Activated T-cell treated with anti-CD3 and anti-CD28 coated beads, Interleukin-2, amount 50 U/mL, for 4 hours (primary cell): ENCODE measurements around the gene GREB1L. TPM values are rescaled to one million over a fixed set of nuclear protein-coding genes. Genes with fewer than 3 reads are reported as not detected.

Experiments used
- ATAC-seq, 2 donors: fragments of 200-7000 bp; cut with Tn5 transposase; one replicate each; pipeline ENCODE4 v1.10.0; 2021
- DNase-seq: peaks from one replicate; pipeline ENCODE4 v3.0.0-alpha.2; 2020
- H3K27me3 Mint-ChIP-seq: one replicate; pipeline ENCODE4 v1.8.0; 2021; ENCODE audit warnings: low read depth, mixed read lengths
- H3K36me3 Mint-ChIP-seq: one replicate; pipeline ENCODE4 v1.8.0; 2022; ENCODE audit warnings: mixed read lengths; ENCODE audit not compliant: insufficient read depth
- H3K4me1 Mint-ChIP-seq: one replicate; pipeline ENCODE4 v1.8.0; 2021; ENCODE audit warnings: low read depth, mixed read lengths
- H3K4me3 Mint-ChIP-seq: one replicate; pipeline ENCODE4 v1.8.0; 2021; ENCODE audit warnings: mild to moderate bottlenecking, moderate library complexity, mixed read lengths
- H3K9me3 Mint-ChIP-seq: one replicate; pipeline ENCODE4 v1.8.0; 2021; ENCODE audit warnings: mixed read lengths
- total RNA-seq, 3 donors: library from RNA; stranded (reverse); gene quantifications; one replicate each; pipeline ENCODE4 v1.2.1, GENCODE V29; 2021

Gene GREB1L
- total RNA-seq, 3 donors from 2014 or later = 0.03 TPM; not detected in 2

DNA sequence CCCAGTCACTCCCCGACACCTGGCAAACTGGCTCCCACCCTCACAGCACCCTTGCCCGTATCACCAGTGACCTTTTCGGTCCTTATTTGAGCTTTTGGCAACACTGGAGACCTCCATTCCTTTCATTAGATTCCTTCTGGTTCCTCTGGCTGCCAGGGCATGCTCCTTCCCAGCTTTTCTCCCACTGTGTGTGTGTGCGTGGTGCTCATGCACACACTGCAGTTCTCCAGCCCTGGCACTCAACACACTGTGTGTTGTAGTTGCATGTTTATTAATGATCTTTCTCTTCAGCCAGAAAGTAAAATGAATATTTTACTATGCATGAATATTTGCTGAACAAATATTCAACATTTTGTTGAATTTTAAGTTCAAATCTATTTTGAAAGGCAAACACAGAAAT lies 219.4 kb downstream of the GREB1L start:
- no peaks in the 10 kb centered on the region for H3K4me1 Mint-ChIP-seq

DNA sequence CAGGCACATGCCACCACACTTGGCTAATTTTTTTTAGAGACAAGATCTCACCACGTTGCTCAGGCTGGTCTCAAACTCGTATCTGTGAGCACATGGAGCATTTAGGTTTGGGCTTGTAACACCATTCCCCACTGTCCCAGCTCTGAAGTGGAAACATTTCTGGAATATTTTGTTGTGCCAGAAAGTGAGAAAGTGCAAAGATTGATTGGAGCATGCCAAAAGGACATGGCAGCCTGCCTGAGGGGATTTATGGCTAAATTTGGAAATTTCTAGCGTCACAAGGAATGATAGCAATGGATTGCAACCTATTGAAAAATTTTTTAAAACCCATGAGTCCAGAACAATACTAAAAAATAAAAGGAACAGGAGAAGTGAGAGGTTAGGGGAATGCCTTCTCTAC lies 221.7 kb downstream of the GREB1L start:
- H3K36me3 Mint-ChIP-seq = no peaks in the 10 kb centered on the region
- no peak for ATAC-seq
- peaks cover 28% of the 10 kb centered on the region for H3K27me3 Mint-ChIP-seq
- H3K4me3 Mint-ChIP-seq = no peak overlapping the region
- H3K9me3 Mint-ChIP-seq = no peaks in the 10 kb centered on the region
- no peaks in the 10 kb centered on the region for H3K4me1 Mint-ChIP-seq
- no peak for DNase-seq

More for the DNA sequence above, 219.4 kb downstream of the GREB1L start:
- Mint-ChIP-seq H3K4me3 (no peak overlapping the region), H3K27me3 (peaks cover 27% of the 10 kb centered on the region), H3K9me3 (no peaks in the 10 kb centered on the region), H3K36me3 (no peaks in the 10 kb centered on the region)
- DNase-seq = no peak
- no peak for ATAC-seq

DNA sequence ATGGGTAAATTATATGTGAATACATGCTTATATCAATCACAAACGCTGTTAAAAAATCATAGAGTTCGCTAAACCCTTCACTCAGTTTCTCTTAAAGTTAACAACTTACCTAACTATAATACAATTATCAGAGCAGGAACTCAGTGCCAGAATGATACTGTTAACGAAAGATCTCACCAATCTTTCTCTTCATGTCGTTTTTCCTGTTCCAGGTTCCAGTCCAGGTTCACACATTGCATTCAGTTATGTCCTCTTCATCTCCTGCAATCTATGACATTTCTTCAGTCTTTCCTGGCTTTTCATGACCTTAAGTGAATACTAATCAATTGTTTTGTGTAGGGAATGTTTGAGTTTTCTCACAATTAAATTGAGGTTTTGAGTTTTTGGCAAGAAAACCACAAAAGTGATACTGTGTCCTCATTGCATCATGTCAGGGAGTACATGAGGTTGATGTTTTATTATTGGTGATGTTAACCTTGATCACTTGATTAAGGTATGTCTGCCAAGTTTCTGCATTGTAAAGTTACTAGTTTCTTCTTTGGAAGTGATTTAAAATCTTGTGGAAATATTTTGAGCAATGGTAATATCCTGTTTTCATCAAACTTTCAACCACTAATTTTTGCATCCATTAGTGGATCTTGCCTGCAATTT lies 226.6 kb downstream of the GREB1L start:
- H3K27me3 Mint-ChIP-seq = peaks cover 14% of the 10 kb centered on the region
- DNase-seq (no peak), ATAC-seq (no peak)
- no peak overlapping the region for H3K4me3 Mint-ChIP-seq
- no peaks in the 10 kb centered on the region for H3K36me3 Mint-ChIP-seq
- H3K4me1 Mint-ChIP-seq = no peaks in the 10 kb centered on the region
- H3K9me3 Mint-ChIP-seq = peaks cover 2% of the 10 kb centered on the region

- Mint-ChIP-seq H3K9me3 (peaks cover 3% of the 10 kb centered on the region), H3K27me3 (peaks cover 12% of the 10 kb centered on the region), H3K4me1 (no peaks in the 10 kb centered on the region), H3K36me3 (no peaks in the 10 kb centered on the region), H3K4me3 (no peak overlapping the region)
- DNase-seq = no peak
- no peak for ATAC-seq
These were observed 230.7 kb downstream of the GREB1L start for GRCh38 chr18:21472741-21473140.

DNA sequence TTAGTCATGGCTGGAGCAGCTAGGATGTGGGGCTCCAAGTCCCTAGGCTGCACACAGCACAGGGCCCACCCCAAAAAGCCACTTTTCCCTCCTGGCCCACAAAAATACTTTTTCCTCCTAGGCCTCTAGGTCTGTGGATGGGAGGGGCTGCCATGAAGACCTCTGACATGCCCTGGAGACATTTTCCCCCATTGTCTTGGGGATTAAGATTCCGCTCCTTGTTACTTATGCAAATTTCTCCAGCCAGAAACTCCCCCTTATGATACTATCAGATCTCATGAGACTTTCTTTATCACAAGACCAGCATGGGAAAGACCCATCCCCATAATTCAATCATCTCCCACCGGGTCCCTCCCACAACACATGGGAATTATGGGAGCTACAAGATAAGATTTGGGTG lies 232.6 kb downstream of the GREB1L start:
- DNase-seq = no peak
- no peaks in the 10 kb centered on the region for H3K36me3 Mint-ChIP-seq
- H3K4me3 Mint-ChIP-seq = no peak overlapping the region
- H3K27me3 Mint-ChIP-seq = peaks cover 12% of the 10 kb centered on the region
- no peaks in the 10 kb centered on the region for H3K4me1 Mint-ChIP-seq
- no peak for ATAC-seq
- H3K9me3 Mint-ChIP-seq = peaks cover 3% of the 10 kb centered on the region

GRCh38 chr18:21479721-21480120 lies 237.7 kb downstream of the GREB1L start:
- Mint-ChIP-seq H3K27me3 (peaks cover 7% of the 10 kb centered on the region), H3K36me3 (no peaks in the 10 kb centered on the region), H3K4me1 (no peaks in the 10 kb centered on the region), H3K9me3 (no peaks in the 10 kb centered on the region), H3K4me3 (no peak overlapping the region)
- no peak for ATAC-seq
- no peak for DNase-seq

GRCh38 chr18:21481739-21482138 lies 239.7 kb downstream of the GREB1L start:
- Mint-ChIP-seq H3K27me3 (peaks cover 2% of the 10 kb centered on the region), H3K9me3 (no peaks in the 10 kb centered on the region), H3K4me3 (no peak overlapping the region), H3K36me3 (no peaks in the 10 kb centered on the region), H3K4me1 (no peaks in the 10 kb centered on the region)
- DNase-seq (no peak), ATAC-seq (no peak)

- ATAC-seq (no peak), DNase-seq (no peak)
- Mint-ChIP-seq H3K9me3 (no peaks in the 10 kb centered on the region), H3K36me3 (no peaks in the 10 kb centered on the region), H3K4me3 (no peak overlapping the region), H3K4me1 (no peaks in the 10 kb centered on the region), H3K27me3 (peaks cover 6% of the 10 kb centered on the region)
These were observed 241.0 kb downstream of the GREB1L start for GRCh38 chr18:21483051-21483450.

- no peaks in the 10 kb centered on the region for H3K36me3 Mint-ChIP-seq
- peaks cover 6% of the 10 kb centered on the region for H3K27me3 Mint-ChIP-seq
- H3K9me3 Mint-ChIP-seq = no peaks in the 10 kb centered on the region
- no peak overlapping the region for H3K4me3 Mint-ChIP-seq
- H3K4me1 Mint-ChIP-seq = no peaks in the 10 kb centered on the region
- no peak for ATAC-seq
- no peak for DNase-seq
These were observed 243.0 kb downstream of the GREB1L start for GRCh38 chr18:21484851-21485636.

DNA sequence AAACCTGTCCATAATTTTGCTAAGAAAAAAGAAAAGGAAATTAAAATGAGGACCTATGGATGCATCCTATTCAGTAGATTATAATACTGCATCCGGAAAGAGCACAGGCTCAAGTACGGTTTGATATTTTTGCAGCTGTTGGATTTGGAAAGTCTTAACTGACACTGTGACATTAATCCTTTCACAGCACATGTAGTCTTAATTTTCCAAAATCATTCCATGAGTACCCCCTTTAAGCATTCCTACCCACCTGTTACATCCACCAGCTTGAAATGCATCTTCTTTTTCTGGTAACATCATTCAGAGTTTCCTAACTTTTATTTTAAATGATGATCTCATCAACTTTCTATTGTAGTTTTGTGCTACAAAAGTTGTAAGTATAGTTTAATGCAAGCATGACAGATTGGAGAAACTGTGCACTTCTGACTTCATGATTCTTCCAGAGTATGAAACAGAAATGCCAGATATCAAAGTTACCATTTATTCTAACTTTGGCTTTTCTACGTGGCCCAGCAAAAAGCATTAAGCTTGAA lies 244.9 kb downstream of the GREB1L start:
- H3K9me3 Mint-ChIP-seq = no peaks in the 10 kb centered on the region
- no peak for DNase-seq
- no peak for ATAC-seq
- H3K27me3 Mint-ChIP-seq = peaks cover 4% of the 10 kb centered on the region
- H3K4me3 Mint-ChIP-seq = no peak overlapping the region
- no peaks in the 10 kb centered on the region for H3K4me1 Mint-ChIP-seq
- H3K36me3 Mint-ChIP-seq = no peaks in the 10 kb centered on the region

DNA sequence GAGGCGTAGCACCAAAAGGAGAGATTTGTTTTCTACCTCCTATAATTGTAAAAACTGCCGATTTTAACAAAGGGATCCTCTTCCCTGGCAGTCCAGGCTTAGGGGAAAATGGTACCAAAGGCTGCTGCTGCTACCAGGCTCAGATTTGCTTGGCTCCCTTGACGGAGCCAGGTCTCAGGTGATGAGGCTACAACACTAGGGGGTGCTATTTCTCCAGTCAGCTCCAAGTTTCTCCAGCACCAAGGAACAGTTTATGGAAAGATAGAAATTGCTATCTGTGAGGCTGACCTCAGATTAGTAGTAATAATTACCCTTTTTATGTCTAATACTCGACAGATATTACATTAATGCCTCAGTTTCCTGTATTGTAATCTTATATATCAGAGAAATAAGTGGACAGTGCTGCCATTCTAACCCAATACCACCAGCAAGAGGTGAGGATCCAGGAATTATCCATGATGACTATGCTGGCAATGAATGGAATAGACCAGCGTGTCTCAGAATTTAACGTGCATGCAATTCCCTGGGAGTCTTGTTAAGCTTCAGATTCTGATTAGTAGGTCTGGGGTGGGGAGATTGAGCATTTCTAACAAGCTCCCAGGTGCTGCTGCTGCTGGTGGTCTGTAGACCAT lies 247.2 kb downstream of the GREB1L start:
- ATAC-seq (no peak), DNase-seq (no peak)
- H3K36me3 Mint-ChIP-seq = no peaks in the 10 kb centered on the region
- peaks cover 4% of the 10 kb centered on the region for H3K27me3 Mint-ChIP-seq
- no peaks in the 10 kb centered on the region for H3K4me1 Mint-ChIP-seq
- H3K9me3 Mint-ChIP-seq = no peaks in the 10 kb centered on the region
- no peak overlapping the region for H3K4me3 Mint-ChIP-seq

- Mint-ChIP-seq H3K4me1 (no peaks in the 10 kb centered on the region), H3K36me3 (no peaks in the 10 kb centered on the region), H3K4me3 (no peak overlapping the region), H3K9me3 (no peaks in the 10 kb centered on the region), H3K27me3 (peaks cover 4% of the 10 kb centered on the region)
- DNase-seq (no peak), ATAC-seq (no peak)
These were observed 248.0 kb downstream of the GREB1L start for GRCh38 chr18:21489919-21490495.

GRCh38 chr18:21490748-21491147 lies 248.7 kb downstream of the GREB1L start:
- DNase-seq (no peak), ATAC-seq (no peak)
- H3K4me1 Mint-ChIP-seq = no peaks in the 10 kb centered on the region
- H3K36me3 Mint-ChIP-seq = no peaks in the 10 kb centered on the region
- no peak overlapping the region for H3K4me3 Mint-ChIP-seq
- no peaks in the 10 kb centered on the region for H3K9me3 Mint-ChIP-seq
- peaks cover 4% of the 10 kb centered on the region for H3K27me3 Mint-ChIP-seq

DNA sequence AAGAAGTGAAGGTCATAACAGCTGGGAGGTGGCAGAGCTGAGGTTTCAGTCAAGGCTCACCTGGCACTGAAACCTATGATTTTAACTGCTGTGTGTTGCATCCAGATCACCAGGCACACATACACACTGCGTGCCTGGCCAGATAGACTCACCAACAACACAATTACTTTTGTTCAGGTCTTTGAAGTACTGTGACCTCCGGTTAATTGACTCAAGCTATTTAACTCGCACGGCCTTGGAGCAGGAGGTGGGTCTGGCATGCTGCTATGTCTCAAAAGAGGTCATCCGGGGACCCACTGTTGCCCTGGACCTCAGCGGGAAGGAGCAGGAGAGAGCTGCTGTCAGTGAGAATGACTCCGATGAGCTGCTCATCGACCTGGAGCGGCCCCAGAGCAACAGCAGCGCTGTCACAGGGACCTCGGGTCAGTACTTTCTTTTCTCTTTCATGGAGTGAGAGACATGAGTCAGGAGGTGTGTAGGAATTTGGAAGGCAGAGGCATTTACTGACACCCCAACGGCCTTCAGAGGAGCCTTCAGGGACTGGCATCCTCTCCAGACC lies 254.3 kb downstream of the GREB1L start:
- H3K9me3 Mint-ChIP-seq = no peaks in the 10 kb centered on the region
- DNase-seq (no peak), ATAC-seq (no peak)
- no peaks in the 10 kb centered on the region for H3K36me3 Mint-ChIP-seq
- no peaks in the 10 kb centered on the region for H3K4me1 Mint-ChIP-seq
- H3K27me3 Mint-ChIP-seq = peaks cover 3% of the 10 kb centered on the region
- H3K4me3 Mint-ChIP-seq = no peak overlapping the region
